ENCODE data around the gene MEIS2.

MEIS2 gene

DNA sequence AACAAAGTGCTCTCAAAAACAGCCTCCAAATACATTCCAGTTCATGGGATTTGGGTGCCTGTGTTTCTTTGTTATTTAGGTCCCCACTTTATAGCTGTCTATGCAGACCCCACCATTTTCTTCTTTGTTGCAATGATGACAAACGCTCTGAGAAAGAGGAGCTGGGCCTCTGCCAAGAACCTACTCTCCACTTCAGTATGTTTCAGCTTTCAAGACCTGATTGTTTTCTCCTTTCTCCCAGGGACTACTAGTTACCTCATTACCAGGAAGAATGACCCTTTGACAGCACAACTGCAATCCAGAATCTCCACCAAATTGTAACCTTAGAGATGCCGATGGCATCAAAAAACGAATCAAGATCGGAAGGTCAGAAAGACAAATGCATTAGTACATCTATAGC is 236.8 kb downstream of the MEIS2 start:
- no peak for DNase-seq

DNA sequence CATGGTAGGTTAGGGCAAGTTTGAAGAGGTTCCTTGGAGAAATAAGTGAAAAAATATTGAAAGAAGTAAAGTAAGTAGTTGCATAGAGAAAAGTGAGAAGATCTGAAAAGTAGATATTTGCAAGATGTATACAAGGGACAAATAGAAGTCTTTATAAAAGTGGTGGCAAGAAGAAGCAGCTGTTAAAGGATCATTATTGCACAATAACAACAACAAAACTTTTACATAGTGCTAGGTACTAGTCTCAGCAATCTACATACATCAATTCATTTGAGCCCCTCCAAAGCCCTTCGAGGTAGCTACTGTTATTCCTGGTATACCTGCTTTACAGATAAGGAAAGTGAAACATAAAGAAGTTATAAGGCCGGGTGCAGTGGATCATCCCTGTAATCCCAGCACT is 239.6 kb downstream of the MEIS2 start:
- DNase-seq: no peak

DNA sequence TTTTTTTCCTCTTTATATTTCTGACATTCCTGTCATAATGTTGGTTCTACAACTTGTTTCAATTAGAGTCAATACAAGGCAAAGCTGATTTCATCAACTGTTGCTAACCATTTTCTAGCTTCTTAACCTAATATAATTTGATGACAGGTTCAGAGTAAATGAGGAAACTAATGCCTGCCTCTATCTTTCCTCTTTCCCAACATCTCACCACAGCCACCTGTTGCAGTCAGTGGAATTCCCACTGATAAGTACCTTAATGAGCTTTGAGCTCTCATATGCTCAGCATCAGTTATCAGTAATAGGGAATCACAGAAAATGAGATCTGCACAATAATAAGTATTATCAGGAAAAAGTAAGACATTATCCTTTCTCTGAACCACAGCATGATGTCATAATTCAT is 241.9 kb downstream of the MEIS2 start:
- DNase-seq: no peak

- no peak for DNase-seq
These were observed 243.9 kb downstream of the MEIS2 start for GRCh38 chr15:36856339-36856973.

GRCh38 chr15:36850864-36851263 is 249.5 kb downstream of the MEIS2 start:
- DNase-seq: no peak

- no peak for DNase-seq
These were observed 255.1 kb downstream of the MEIS2 start for GRCh38 chr15:36845270-36845669.

DNA sequence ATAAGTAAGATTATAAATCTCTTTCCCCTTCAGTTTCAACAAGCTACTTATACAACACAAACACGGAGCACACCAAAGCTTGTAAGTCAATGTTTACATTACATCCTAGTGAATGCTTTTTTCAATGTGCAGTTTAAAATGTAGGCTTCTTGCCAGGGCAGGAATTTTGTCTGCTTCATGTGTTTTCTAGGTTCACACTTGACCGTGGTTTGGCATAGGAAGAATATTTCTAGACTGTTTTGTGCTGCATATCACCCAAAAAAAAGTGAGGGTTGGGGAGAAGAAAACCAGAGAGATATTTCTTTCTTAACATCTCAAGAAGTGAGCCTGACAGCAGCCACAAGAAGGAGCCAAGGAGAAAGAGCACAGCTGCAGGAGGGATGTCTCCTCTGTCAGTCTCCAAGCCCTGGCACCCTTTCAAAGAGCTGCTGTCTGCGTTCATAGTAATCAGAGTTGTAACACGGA is 255.8 kb downstream of the MEIS2 start:
- no peak for DNase-seq

DNA sequence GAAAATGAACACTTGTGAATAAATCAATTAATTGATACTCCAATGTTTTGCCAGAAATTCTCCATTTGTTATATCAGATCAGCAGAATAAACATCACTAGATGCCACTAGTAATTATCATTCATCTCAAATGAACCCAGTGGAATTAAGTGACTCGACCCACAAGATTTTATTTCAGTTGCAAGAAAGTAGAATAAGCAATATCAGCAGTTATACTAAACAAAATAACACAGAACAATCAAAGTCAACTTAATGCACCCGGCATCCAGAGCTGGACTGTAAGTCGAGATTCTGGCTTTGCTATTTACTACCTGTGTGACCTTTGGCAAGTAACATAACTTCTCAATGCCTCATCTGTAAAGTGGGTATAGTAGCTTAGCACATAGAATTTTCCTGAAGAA is 256.5 kb downstream of the MEIS2 start:
- DNase-seq: no peak

GRCh38 chr15:36841193-36841592 is 259.2 kb downstream of the MEIS2 start:
- no peak for DNase-seq

Data from effector CD4-positive, alpha-beta T cell (primary cell).